HT1080 (cell line): ENCODE results near the gene TMEM92. TPM values are rescaled to one million over a fixed set of nuclear protein-coding genes. Genes with fewer than 3 reads are reported as not detected.
"Not testable (repeated sequence)": the region's sequence is repeated elsewhere in the genome, so short reads cannot be mapped to it uniquely, and the experiment has no call there.

Experiments
- DNase-seq: peaks from one replicate; pipeline ENCODE4 v3.0.0-alpha.2; 2015; ENCODE audit warnings: low read depth
- total RNA-seq: library from RNA; depleted of rRNA; stranded (reverse); fragments of >200 nt; shearing (Covaris generic); gene quantifications from 2 replicates; pipeline ENCODE4 v1.2.3, GENCODE V29; 2014

TMEM92 gene
- total RNA-seq, 1 experiment from 2014 or later, result 2.5 TPM

DNA sequence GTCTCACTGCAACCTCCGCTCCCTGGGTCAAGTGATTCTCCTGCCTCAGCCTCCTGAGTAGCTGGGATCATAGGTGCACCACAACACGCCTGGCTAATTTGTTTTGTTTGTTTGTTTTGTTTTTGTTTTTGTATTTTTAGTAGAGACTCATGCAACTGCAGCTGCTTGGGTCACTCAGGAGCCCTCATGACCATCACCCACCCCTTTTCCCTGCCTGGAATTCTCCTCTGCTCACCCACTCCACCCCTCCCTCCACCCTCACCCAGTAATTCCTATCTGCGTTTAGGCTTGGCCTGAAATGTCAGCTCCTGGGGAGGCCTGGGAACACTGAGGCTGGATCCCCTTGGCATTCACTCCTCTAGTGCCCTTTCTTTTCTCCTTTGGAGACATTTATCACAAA, 25.5 kb downstream of the TMEM92 start:
- no peak for DNase-seq

DNA sequence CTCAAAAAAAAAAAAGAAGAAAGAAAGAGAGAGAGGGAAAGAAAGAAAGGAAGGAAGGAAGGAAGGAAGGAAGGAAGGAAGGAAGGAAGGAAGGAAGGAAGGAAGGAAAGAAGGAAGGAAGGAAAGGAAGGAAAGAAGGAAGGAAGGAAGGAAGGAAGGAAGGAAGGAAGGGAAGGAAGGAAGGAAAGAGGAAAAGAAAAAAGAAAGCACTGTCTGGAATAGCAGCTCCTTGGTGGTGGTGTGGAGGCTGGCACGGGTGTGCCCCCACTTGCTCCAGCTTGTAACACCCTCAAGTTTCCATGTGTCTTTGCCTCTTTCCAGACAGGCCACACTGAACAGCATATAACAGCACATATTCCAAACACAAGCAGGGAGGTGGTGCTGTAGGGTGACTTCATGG, 26.6 kb downstream of the TMEM92 start:
- not testable (repeated sequence) for DNase-seq

DNA sequence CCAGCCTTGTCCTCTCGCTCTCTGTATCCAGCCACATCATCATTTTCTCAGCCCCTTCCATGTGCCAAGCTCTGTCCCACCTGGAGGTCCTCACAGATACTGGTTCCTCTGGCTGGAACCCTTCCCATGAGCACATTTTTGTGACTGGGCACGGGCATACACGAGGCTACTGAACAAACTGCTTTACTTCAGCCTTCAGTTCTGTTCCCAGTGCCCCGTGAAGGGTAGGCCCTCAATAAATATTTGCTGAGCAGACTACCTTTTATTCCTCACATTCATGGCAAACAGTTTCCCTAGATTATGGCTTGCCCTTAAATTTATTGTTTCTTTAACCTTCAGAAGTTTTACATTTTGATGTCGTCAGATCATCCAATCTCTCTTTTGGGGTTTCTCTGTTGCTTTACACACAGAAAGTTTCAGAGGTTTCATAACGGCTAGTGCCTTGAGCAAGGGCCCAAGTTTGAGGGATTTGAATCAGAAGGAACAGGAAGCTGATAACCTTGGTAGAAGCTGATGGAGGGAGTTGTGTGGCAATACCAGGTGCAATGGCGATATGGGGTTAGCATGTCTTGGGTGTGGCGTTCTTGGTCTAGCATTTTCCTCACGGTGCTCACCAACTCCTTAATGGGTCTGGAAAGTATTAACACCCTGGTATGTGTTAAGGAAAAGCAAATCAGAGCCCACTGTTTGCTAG, 27.8 kb downstream of the TMEM92 start:
- DNase-seq, result no peak

DNA sequence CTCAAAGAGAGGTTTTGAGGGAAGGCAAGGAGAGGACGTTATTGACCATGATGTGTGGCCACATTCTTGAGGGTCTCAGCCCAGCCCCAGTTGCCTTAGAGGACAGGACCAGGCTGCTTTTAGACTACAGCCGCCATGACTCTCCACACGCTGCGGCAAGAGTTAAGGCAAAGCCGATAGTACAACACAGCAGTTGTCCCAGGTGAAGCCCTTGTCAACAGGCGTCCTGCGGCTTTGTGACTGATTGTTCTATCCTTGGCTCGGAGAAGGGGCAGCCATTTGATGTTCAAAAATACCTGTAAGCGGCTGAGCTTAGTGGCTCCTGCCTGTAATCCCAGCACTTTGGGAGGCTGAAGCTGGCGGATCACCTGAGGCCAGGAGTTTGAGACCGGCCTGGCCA, 28.8 kb downstream of the TMEM92 start:
- no peak for DNase-seq

DNA sequence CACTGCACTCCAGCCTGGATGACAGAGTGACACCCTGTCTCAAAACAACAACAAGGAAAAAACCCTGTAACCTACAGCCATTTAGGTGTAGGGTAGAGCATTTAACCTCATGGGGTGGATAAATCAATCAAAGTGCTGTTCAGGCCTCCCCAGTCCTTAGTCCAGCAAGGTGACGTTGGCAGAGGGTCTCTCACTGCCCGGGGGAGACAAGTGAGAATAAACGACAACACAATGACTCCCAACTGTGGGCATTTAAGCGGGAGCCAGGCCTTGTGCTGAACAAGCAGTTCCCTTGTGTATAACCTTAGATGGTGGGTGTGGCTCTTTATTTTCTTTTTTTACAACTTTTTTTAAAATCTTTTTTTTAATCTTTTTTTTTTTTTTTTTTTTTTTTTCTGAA, 29.3 kb downstream of the TMEM92 start:
- no peak for DNase-seq

DNA sequence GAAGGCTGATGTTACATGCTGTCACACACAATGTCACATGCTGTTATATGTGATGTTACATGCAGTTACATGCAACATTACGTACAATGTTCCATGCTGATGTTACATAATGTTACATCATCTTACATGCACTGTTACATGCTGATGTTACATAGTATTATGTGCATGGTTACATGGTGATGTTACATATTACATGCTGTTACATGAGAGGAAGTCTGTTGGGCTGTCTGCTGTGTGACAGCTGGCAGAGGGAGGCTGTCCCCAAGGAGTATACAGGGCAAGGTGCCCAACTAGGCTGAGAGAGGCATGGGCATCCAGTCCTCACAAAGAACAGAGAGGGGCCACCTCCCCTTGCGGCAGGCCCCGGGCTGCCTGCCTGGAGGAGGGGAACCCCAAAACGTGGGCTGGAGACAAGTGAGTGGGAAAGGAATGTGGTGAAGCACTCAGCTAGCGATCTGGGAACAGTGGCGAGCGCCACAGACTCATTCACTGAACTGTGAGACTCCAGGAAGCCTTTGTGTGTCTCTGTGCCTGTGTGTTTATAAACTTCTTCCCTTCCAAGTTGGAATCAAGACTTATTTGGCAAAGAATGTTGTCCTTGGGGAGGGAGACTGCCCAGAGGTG, 30.6 kb downstream of the TMEM92 start:
- no peak for DNase-seq

DNA sequence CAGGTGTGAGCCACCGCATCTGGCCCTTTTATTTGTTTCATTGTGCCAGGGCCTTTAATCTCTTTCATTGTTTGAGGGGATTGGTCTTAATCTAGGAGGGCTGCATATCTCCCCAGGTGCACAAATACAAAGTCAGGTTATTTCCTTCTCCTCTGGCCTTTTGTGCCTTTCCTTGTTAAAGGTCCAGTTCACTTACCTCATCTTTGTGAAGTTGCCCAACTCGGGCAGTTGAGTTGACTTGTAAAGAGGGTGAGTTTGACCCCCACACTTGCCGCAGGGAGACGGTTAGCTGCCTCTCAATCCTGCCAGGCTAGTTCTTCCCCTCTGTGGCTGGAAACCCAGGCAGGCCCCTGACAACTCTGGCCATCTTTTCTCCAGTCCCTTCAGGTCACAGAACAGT, 33.4 kb downstream of the TMEM92 start:
- no peak for DNase-seq

DNA sequence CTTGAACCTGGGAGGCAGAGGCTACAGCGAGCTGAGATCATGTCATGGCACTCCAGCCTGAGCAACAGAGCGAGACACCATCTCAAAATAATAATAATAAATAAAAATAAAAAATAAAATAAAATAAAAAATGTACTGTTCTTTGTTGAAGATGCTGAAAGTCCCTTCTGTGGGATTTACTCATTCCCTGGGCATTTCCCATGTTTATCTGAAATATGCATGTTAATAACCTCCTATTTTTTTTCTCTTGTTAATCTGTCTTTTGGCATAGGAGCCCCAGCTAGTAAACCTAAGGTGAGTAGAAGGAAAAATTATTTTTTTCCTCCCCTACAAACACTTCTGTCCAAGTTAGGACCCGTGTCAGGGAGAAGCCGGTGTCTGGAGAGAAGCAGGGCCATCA, 34.4 kb downstream of the TMEM92 start:
- no peak for DNase-seq

DNA sequence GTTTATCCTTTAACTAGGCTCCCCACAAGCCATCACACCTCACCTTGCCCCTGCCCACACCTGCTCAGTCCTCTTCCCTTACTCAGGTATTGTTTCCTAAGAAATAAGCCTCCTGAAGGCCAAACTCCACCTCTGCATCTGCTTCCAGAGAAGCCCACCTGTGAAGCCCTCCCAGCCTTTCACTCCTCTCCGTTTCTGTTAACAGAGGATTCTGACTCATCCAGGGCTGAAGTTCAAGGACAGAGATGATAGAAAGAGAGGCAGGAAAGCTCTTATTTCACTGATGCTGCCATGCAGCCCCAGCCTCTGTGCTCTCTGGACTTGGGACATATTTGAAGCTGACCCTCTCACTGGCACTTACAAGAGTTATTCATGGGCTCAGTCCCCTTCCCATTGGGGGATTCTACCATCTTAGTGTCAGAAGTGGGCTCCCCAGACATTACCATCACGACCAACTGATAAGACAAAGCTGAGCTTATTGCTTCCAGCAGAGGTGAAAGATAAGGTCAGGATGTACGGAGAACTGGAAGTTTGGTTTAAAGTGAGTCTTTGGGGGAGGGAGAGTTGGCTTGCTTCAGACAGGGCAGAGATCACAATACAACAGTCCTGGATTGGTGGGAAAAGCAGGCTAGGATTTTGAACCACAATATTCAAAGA, 36.3 kb downstream of the TMEM92 start:
- DNase-seq, result no peak

DNA sequence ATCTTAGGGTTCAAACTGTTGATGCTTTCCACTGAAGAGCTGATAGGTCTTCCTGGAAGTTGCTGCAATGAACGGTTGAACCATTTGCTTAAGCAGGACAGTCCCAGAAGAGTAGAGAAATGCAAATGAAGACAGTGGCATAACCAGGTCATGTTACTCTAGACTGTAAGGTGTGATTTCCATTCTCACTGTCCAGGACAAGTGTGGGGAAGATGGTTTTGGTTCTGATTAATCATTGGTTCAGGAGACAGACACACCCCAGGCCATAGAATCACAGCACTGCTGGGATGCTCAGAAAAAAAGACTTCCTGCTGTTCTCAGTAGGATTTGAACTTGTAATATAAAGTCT, 36.8 kb downstream of the TMEM92 start:
- no peak for DNase-seq

DNA sequence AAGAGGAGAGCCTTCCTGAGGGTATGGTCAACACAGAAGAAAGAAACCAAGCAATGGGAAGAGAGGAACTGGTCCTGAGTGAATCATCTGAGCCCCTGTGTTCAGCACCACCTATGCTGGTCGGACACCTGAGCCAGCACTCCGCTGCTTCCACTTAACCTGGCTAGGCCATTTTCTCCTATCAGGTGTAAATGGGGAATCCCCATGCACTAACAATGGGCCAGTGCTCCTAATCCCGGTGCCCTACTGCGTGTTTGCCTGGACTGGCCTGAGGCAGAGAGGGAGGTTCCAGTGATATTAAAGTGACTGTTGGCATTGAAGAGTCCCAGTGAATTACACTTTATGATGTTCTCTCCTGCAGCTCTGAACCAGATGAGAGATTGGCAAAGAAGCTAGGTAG, 37.2 kb downstream of the TMEM92 start:
- no peak for DNase-seq

DNA sequence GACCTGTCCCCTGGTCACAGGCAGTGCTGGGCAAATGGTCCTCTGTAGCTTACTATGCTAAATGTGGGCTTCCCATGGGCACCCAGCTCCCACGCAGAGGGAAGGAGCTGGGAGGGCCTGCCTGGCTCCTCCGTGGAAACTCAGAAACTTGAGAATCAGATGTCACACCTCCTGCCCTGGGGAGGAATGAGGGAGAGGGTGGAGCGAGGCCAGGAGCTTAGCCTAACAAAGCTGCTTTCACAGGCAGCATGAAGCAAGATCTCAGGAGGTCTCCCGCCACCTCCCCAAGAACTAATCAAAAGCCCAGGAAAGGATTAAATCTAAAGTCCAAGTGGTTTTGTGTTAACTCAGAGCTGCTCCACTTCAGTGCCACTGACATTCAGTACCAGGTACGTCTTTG, 38.0 kb downstream of the TMEM92 start:
- DNase-seq, result no peak

DNA sequence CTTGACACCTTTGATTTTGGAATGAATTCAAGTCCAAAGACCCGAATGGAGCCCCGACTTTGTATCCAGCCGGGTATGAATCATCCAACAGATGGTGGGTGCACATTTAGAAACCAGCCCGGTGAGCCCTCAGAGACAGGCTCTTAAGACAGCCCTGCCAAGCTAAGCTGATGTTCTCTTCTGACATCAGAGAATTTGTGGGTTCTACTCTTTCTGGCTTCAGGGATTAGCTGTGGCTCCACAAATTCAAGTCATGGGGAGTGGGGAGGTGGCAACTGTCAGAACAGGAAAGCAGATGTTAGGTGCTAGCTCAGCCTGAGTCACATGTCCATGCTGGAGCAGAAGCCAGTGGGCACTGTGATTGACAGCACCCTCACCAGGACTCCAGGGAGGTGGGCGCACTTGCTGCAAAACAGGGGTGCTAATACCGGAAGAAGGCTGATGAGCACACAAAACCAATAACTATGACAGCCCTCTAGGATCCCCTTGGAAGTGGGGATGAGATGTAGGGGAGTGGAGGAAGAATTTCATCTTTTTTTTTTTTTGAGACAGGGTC, 40.3 kb downstream of the TMEM92 start:
- DNase-seq, result no peak

DNA sequence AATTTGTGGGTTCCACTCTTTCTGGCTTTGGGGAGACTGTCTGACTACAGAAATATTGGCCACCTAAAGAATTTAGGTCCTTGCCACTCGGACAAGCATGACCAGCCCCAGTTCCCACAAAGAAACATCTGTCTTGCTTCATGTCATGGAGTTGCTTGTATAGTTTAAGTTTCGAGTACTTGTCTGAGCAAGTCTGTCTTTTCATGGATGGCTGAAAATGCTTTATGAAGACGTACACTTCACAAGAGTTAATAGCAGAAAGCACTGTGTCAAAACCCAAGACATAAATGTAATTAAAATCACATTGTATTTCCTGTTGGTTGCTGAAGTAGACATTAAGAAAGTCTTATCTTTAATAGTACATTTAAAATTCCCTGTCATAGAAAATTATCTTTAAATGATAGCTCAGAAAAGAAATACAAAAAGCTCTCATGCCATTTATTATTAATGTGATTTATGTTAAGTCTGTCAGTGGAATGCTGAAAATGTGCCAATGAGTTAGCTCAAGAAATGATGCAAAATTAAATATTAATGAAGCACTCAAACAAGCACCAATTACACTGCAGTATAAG, 41.8 kb downstream of the TMEM92 start:
- no peak for DNase-seq

DNA sequence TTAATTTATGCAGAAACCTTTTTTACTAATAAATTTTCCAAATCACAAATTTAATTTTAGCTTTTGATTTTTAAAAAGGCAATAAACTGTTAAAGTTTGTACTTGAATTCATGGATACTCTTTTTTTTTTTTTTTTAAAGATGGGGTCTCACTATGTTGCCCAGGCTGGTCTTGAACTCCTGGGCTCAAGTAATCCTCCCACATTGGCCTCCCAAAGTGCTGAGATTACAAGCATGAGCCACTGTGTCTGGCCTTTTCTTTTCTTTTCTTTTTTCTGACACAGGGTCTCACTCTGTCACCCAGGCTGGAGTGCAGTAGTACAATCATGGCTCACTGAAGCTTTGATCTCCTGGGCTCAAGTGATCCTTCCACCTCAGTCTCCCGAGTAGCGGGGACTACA, 42.4 kb downstream of the TMEM92 start:
- DNase-seq, result not testable (repeated sequence)

DNA sequence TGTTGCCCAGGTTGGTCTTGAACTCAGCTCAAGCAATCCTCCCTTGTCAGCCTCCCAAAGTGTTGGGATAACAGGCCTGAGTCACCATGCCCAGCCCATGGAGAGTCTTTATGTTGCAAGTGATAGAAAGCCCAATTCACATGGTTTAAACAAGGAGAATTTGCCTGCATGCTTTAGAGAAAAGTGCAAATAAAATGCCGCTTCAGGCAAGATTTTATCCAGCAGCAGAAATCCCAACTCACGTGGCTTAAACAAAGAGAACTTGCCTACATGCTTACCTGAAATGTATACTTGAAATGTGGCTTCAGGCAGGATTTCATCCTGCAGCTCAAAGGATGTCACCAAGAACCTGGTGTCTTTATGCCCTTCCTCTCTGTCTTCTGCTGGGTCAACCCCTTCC, 42.9 kb downstream of the TMEM92 start:
- DNase-seq, result no peak

DNA sequence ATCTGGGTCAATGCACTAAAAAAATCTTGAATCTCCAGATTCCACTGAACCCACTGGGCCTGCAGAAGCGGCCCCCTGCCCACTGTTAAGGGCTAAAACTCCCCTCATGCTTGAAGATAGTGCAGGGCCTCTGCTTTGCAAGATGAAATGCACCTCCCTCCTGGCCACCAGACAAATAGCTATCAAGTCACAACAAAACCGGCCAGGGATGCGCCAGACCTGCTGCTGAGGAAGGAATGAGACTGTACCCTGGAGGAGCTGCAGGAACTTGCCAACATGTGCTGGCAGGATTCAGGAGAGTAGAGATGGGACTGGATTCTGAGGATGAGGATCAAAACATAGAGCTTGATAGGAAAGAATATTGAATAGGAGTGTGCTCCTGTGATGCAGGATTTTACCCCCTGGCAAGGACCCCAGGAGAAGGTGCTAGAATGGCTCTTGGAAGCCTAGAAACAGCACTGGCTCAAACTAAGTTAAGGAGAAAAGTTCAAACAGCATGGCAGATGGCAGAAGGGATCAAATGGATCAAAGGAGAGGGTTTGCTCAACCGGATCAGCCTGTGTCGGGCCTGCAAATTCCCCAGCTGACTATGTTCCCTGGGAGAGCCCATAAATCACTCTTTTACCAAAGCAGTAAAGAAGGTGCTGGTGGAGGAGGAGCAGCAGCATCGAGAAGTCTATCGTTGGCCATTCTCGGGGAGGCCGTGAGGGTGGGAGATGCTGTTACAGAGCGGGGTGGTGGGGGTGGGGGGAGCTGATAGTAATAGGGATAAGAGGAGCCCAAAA, 44.4 kb downstream of the TMEM92 start:
- DNase-seq, result no peak

DNA sequence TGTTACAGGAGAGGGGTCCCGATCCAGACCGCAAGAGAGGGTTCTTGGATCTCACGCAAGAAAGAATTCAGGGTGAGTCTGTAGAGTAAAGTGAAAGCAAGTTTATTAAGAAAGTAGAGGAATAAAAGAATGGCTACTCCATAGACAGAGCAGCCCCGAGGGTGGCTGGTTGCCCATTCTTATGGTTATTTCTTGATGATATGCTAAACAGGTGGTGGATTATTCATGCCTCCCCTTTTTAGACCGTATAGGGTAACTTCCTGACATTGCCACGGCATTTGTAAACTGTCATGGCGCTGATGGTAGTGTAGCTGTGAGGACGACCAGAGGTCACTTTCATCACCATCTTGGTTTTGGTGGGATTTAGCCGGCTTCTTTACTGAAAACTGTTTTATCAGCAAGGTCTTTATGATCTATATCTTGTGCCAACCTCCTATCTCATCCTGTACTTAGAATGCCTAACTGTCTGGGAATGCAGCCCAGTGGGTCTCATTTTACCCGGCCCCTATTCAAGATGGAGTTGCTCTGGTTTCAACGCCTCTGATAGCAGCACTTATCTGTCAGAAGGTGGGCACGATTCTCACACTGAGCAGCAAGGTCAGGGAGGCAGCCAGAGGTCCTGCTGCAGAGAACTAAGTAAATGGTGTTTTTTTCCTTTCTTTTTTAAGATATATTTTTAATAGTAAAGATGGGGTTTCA, 45.2 kb downstream of the TMEM92 start:
- DNase-seq, result no peak

DNA sequence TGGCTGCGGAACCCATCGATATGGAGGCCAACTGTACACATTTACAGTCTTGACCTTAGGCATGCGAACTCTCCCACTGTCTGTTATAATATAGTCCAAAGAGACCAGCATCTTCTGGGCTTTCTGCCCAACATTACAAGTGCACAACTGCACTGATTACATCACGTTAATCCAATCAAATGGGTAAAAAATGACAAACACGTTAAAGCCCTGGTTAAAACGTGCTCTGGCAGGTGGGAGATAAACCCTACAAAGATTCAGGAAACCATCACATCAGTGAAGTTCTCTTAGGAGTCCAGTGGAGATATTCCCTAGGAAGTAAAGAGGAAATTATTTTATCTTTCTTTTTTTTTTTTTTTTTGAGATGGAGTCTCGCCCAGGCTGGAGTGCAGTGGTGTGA, 48.0 kb downstream of the TMEM92 start:
- no peak for DNase-seq

DNA sequence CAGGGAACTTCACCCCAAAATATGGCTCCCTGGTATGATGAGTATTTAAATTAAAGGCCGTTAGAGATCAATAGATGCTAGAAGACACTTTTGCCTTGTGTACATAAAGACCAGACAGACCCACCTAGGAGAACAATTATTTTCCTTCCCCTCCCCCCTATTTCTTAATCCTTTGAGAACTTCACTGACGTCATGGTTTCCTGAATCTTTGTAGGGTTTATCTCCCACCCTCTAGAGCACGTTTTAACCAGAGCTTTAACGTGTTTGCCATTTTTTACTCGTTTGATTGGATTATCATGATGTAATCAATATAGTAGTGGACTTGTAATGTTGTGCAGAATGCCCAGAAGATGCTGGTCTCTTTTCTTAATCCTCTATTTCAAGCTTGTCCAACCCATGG, 48.8 kb downstream of the TMEM92 start:
- DNase-seq, result no peak

DNA sequence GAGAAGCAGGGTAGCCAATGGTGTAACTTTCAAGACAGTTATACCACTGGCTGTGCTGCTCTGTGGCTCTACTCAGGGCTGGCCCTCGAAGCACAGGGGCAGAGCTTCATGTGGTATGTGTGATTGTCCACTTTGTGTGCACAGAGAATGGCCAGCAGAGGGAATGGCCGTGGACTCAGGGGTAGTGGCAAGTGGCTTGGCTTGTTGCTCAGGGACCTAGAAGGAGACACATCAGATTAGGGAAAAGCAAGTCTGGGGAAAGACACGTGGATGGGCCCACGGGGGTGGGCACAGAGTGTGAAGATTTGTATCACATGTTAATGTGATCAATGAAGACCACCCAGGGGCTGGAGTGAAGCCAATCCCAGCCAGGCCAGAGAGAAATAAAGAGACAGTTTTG, 51.6 kb downstream of the TMEM92 start:
- no peak for DNase-seq
